GDM1 (cell line): Measurements from ENCODE around the gene HNRNPH3.
A peak's percentile ranks its signal among the peaks of the same experiment; 100 is the strongest.
"Not testable (repeated sequence)": the region's sequence is repeated elsewhere in the genome, so short reads cannot be mapped to it uniquely, and the experiment has no call there.

Experiments
- DNase-seq: peaks from one replicate; lab custom pipeline; 2025; lab: John Stamatoyannopoulos, UW

Gene HNRNPH3

GRCh38 chr10:68331455-68332258, at the start of gene HNRNPH3:
Gene HNRNPH3, plus strand, starts transcription at chr10:68332064. Its CDS starts 5,158 bp downstream, at chr10:68337222.
- DNase-seq = peak; percentile 98

GRCh38 chr10:68284062-68285001, 47.5 kb upstream of the HNRNPH3 start:
- no peak for DNase-seq

GRCh38 chr10:68288717-68289116, 43.1 kb upstream of the HNRNPH3 start:
- DNase-seq = no peak

- no peak for DNase-seq
Observed at GRCh38 chr10:68290736-68291135, 41.1 kb upstream of the HNRNPH3 start.

GRCh38 chr10:68296843-68297663, 34.8 kb upstream of the HNRNPH3 start:
- DNase-seq = no peak

- no peak for DNase-seq
Observed at GRCh38 chr10:68301301-68301700, 30.6 kb upstream of the HNRNPH3 start.

GRCh38 chr10:68301790-68302502, 29.9 kb upstream of the HNRNPH3 start:
- no peak for DNase-seq

GRCh38 chr10:68302503-68302823, 29.4 kb upstream of the HNRNPH3 start:
- no peak for DNase-seq

GRCh38 chr10:68302871-68303270, 29.0 kb upstream of the HNRNPH3 start:
- no peak for DNase-seq

GRCh38 chr10:68303849-68304412, 27.9 kb upstream of the HNRNPH3 start:
- no peak for DNase-seq

- DNase-seq = no peak
Observed at GRCh38 chr10:68305854-68306253, 26.0 kb upstream of the HNRNPH3 start.

GRCh38 chr10:68310531-68310930, 21.3 kb upstream of the HNRNPH3 start:
- no peak for DNase-seq

- DNase-seq = not testable (repeated sequence)
Observed at GRCh38 chr10:68314930-68315329, 16.9 kb upstream of the HNRNPH3 start.

- DNase-seq = no peak
Observed at GRCh38 chr10:68315582-68315981, 16.3 kb upstream of the HNRNPH3 start.

GRCh38 chr10:68318331-68319059, 13.4 kb upstream of the HNRNPH3 start:
- DNase-seq = no peak

- DNase-seq = not testable (repeated sequence)
Observed at GRCh38 chr10:68324396-68324795, 7.5 kb upstream of the HNRNPH3 start.

- DNase-seq = peak; percentile 47
Observed at GRCh38 chr10:68327889-68328786, 3.7 kb upstream of the HNRNPH3 start.

- no peak for DNase-seq
Observed at GRCh38 chr10:68329506-68329861, 2.4 kb upstream of the HNRNPH3 start.

GRCh38 chr10:68330852-68331454, 911 bp upstream of the HNRNPH3 start:
- peak; percentile 56 for DNase-seq
